GM19328 (cell line): ENCODE measurements around the gene C3orf38.
"Not testable (repeated sequence)": the region's sequence is repeated elsewhere in the genome, so short reads cannot be mapped to it uniquely, and the experiment has no call there.

ENCODE experiments used
- ATAC-seq: cut with Tn5 transposase; IDR thresholded peaks from one replicate; pipeline ENCODE4 v1.9.1; 2021; ENCODE audit warnings: mild to moderate bottlenecking, moderate library complexity; ENCODE audit not compliant: unreplicated experiment

Gene C3orf38

GRCh38 chr3:88151358-88151757 is 1.6 kb downstream of the C3orf38 start:
- ATAC-seq: no peak

- ATAC-seq: no peak
Measured at GRCh38 chr3:88152841-88153240, 3.1 kb downstream of the C3orf38 start.

- ATAC-seq: no peak
Measured at GRCh38 chr3:88166419-88166971, 16.7 kb downstream of the C3orf38 start.

- ATAC-seq: no peak
Measured at GRCh38 chr3:88167173-88167572, 17.4 kb downstream of the C3orf38 start.

- ATAC-seq: no peak
Measured at GRCh38 chr3:88167704-88168103, 17.9 kb downstream of the C3orf38 start.

- ATAC-seq: no peak
Measured at GRCh38 chr3:88168171-88168570, 18.4 kb downstream of the C3orf38 start.

DNA sequence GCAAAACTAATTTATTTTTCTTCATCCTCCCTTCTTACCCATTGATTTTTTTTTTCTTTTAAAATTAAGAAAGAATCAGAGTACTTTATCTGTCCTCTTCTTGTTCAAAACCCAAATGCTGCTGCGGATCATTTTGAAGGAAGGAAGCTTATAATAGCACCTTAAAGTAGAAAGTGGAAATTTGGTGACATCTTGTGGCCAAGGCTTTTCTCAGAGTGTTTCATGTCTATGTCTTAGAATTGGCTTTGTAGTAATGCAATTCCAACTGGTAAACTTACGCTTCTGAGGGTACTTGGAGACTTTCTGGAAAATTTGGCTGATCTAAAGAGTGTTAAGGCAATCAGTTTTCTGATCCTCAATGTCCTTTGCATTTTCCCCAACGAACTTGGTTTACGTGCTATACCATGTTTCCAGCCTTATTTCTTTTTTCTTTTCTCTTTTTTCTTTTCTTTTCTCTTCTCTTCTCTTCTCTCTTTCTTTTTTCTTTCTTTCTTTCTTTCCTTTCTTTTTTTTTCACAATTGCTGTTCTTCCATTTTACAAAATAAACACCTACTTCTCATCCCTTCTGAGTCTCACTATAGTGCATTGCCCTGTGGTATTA is 30.7 kb downstream of the C3orf38 start:
- ATAC-seq: peak; percentile 67

DNA sequence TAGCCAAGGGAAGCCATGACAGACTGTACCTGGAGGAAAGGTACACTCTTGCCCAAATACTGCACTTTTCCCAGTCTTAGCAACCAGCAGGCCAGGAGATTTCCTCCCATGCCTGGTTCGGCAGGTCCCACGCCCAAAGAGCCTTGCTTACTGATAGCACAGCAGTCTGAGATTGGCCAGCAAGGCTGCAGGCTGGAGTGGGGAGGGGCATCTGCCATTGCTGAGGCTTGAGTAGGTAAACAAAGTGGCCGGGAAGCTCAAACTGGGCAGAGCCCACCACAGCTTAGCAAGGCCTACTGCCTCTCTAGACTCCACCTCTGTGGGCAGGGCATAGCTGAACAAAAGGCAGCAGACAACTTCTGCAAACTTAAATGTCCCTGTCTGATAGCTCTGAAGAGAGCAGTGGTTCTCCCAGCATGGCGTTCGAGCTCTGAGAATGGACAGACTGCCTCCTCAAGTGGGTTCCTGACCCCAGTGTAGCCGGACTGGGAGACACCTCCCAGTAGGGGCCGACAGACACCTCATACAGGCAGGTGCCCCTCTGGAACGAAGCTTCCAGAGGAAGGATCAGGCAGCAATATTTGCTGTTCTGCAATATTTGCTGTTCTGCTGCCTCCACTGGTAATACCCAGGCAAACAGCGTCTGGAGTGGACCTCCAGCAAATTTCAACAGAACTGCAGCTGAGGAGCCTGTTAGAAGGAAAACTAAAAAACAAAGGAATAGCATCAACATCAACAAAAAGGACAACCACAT is 32.6 kb downstream of the C3orf38 start:
- ATAC-seq: not testable (repeated sequence)

- no peak for ATAC-seq
Measured at GRCh38 chr3:88188436-88188835, 38.7 kb downstream of the C3orf38 start.

DNA sequence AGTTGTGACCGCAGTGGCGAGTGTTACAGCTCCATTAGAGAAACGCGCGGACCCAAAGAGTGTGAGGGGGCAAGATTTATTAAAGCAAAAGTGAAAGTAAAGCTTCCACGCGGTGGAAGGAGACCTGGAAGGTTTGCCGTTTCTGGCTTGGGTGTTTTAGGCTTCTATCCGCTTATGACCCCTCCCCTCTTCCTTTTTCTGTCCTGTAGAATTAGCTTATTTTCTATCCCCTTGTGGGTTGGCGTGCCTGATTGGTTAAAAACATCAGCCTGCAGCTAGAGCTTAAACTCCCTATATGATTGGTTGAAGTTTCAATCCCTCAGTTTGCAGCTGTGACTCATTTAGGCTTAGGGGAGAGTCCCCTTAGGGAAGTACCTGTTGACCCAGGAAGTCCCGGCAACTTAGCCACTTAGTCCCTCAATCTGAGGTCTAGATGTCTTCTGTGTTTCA is 39.6 kb downstream of the C3orf38 start:
- peak; percentile 83 for ATAC-seq

- ATAC-seq: no peak
Measured at GRCh38 chr3:88191872-88192409, 42.2 kb downstream of the C3orf38 start.

DNA sequence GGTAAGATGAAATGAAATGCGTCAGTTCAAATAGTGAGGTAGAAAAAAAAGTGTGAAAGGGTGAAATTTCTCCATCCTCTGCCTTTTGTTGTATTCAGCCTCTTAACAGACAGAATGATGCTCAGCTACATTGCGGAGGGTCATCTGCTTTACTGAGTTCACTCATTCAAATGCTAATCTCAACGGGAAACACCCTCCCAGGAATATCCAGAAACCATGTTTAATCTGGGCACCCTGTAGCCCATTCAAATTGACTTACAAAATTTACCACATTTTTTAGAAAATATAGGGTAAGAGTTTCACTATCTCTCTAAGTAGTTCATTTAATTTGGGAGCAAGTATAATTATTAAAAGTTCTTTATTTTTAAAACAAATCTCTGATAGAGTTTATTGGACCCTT is 42.9 kb downstream of the C3orf38 start:
- no peak for ATAC-seq

DNA sequence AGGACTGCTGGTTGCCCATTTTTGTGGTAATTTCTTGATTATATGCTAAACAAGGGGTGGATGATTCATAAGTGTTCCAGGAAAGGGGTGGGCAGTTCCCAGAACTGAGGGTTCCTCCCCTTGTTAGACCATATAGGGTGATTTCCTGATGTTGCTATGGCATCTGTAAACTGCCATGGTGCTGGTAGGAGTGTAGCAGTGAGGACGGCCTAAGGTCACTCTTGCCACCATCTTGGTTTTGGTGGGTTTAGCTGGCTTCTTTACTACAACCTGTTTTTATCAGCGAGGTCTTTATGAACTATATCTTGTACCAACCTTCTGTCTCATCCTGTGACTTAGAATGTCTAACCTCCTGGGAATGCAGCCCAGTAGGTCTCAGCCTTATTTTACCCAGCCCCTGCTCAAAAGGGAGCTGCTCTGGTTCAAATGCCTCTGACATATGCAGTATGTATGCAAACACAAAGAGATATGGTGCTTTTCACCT is 46.2 kb downstream of the C3orf38 start:
- no peak for ATAC-seq

GRCh38 chr3:88198121-88198520 is 48.4 kb downstream of the C3orf38 start:
- ATAC-seq: no peak

- peak; percentile 95 for ATAC-seq
Measured at GRCh38 chr3:88203642-88204055, 53.9 kb downstream of the C3orf38 start.
